T-helper 1 cell (primary cell): ENCODE data around the gene FBXO34.
A peak's percentile ranks its signal among the peaks of the same experiment; 100 is the strongest.
"Not testable (repeated sequence)": the region's sequence is repeated elsewhere in the genome, so short reads cannot be mapped to it uniquely, and the experiment has no call there.

Experiments
- DNase-seq, 5 donors: peaks; one replicate each; pipeline ENCODE4 v3.0.0-alpha.2; 2012 to 2020

Gene FBXO34

GRCh38 chr14:55312379-55313030 lies 41.3 kb downstream of the FBXO34 start:
- DNase-seq: not testable (repeated sequence)

GRCh38 chr14:55313480-55313879 lies 42.3 kb downstream of the FBXO34 start:
- DNase-seq: no peak

GRCh38 chr14:55314449-55314848 lies 43.2 kb downstream of the FBXO34 start:
- DNase-seq: no peak

GRCh38 chr14:55316564-55316963 lies 45.3 kb downstream of the FBXO34 start:
- DNase-seq: no peak

- DNase-seq: no peak
These were observed 46.5 kb downstream of the FBXO34 start for GRCh38 chr14:55317542-55318306.

- no peak for DNase-seq
These were observed 47.5 kb downstream of the FBXO34 start for GRCh38 chr14:55318694-55319093.

GRCh38 chr14:55323910-55324309 lies 52.7 kb downstream of the FBXO34 start:
- DNase-seq: no peak

GRCh38 chr14:55324812-55325211 lies 53.6 kb downstream of the FBXO34 start:
- no peak for DNase-seq

GRCh38 chr14:55327179-55327578 lies 56.0 kb downstream of the FBXO34 start:
- no peak for DNase-seq

- DNase-seq: no peak
These were observed 57.1 kb downstream of the FBXO34 start for GRCh38 chr14:55328317-55328716.

- no peak for DNase-seq
These were observed 58.9 kb downstream of the FBXO34 start for GRCh38 chr14:55329999-55330710.

GRCh38 chr14:55332654-55333570 lies 61.7 kb downstream of the FBXO34 start:
- DNase-seq: no peak

GRCh38 chr14:55333711-55334485 lies 62.7 kb downstream of the FBXO34 start:
- no peak for DNase-seq

- DNase-seq: peak in 3 of 5 donors; percentile 14 to 30 (median 27)
These were observed 64.9 kb downstream of the FBXO34 start for GRCh38 chr14:55336162-55336561.

- DNase-seq: no peak
These were observed 65.5 kb downstream of the FBXO34 start for GRCh38 chr14:55336691-55337090.

GRCh38 chr14:55339770-55340169 lies 68.5 kb downstream of the FBXO34 start:
- DNase-seq: no peak

GRCh38 chr14:55340482-55340881 lies 69.3 kb downstream of the FBXO34 start:
- DNase-seq: no peak

GRCh38 chr14:55341781-55342180 lies 70.6 kb downstream of the FBXO34 start:
- no peak for DNase-seq

- not testable (repeated sequence) for DNase-seq
These were observed 73.5 kb downstream of the FBXO34 start for GRCh38 chr14:55344582-55345163.

GRCh38 chr14:55347040-55347439 lies 75.8 kb downstream of the FBXO34 start:
- no peak for DNase-seq

GRCh38 chr14:55347748-55348147 lies 76.5 kb downstream of the FBXO34 start:
- no peak for DNase-seq
